HG02759 (cell line): ENCODE measurements around the gene PTPRN2.
"Not testable (repeated sequence)": the region's sequence is repeated elsewhere in the genome, so short reads cannot be mapped to it uniquely, and the experiment has no call there.

Experiments
- ATAC-seq: cut with Tn5 transposase; IDR thresholded peaks from one replicate; pipeline ENCODE4 v1.9.1; 2021; ENCODE audit warnings: mild to moderate bottlenecking, moderate library complexity; ENCODE audit not compliant: unreplicated experiment

Gene PTPRN2

GRCh38 chr7:157932498-157933218 lies 655.0 kb downstream of the PTPRN2 start:
- no peak for ATAC-seq

GRCh38 chr7:157930926-157931466 lies 656.6 kb downstream of the PTPRN2 start:
- ATAC-seq = no peak

GRCh38 chr7:157930441-157930840 lies 657.2 kb downstream of the PTPRN2 start:
- no peak for ATAC-seq

GRCh38 chr7:157929671-157930070 lies 658.0 kb downstream of the PTPRN2 start:
- no peak for ATAC-seq

- ATAC-seq = no peak
These were observed 658.7 kb downstream of the PTPRN2 start for GRCh38 chr7:157928808-157929425.

- ATAC-seq = no peak
These were observed 659.3 kb downstream of the PTPRN2 start for GRCh38 chr7:157928171-157928794.

- ATAC-seq = no peak
These were observed 660.2 kb downstream of the PTPRN2 start for GRCh38 chr7:157927313-157927925.

GRCh38 chr7:157926521-157927150 lies 661.0 kb downstream of the PTPRN2 start:
- no peak for ATAC-seq

- no peak for ATAC-seq
These were observed 661.5 kb downstream of the PTPRN2 start for GRCh38 chr7:157926107-157926506.

GRCh38 chr7:157925383-157925875 lies 662.2 kb downstream of the PTPRN2 start:
- ATAC-seq = no peak

GRCh38 chr7:157923903-157924630 lies 663.6 kb downstream of the PTPRN2 start:
- ATAC-seq = no peak

- no peak for ATAC-seq
These were observed 665.0 kb downstream of the PTPRN2 start for GRCh38 chr7:157922576-157922975.

GRCh38 chr7:157918326-157919080 lies 669.1 kb downstream of the PTPRN2 start:
- no peak for ATAC-seq

- no peak for ATAC-seq
These were observed 670.5 kb downstream of the PTPRN2 start for GRCh38 chr7:157916946-157917640.

- no peak for ATAC-seq
These were observed 677.2 kb downstream of the PTPRN2 start for GRCh38 chr7:157910446-157910845.

GRCh38 chr7:157910045-157910444 lies 677.6 kb downstream of the PTPRN2 start:
- ATAC-seq = not testable (repeated sequence)

GRCh38 chr7:157909370-157909769 lies 678.3 kb downstream of the PTPRN2 start:
- ATAC-seq = no peak

GRCh38 chr7:157908006-157908782 lies 679.4 kb downstream of the PTPRN2 start:
- no peak for ATAC-seq
